ENCODE measurements around the gene CELF4. TPM values are rescaled to one million over a fixed set of nuclear protein-coding genes. Genes with fewer than 3 reads are reported as not detected.

CELF4 gene
- total and polyA plus RNA-seq, 10 of the 15 experiments (the other 5 are each of a cell fraction or from before 2014, with no cell fraction given), result 0.03 to 0.32 TPM; not detected in 8

GRCh38 chr18:37574113-37574512 lies 8.5 kb upstream of the CELF4 start (continued):
- no peak for TF ChIP-seq ATF2 (IDR thresholded peaks at IDR 0.05; ENCODE audit: low read length)
- no peak for TF ChIP-seq RBBP5 (conservative IDR thresholded peaks at IDR 0.05)
- no peak for TF ChIP-seq MAX (IDR thresholded peaks at IDR 0.05; ENCODE audit: low read depth, low read length)
- no peak for TF ChIP-seq RFX5 (IDR thresholded peaks at IDR 0.05; ENCODE audit: low read depth, low read length)
- no peak for TF ChIP-seq RELA (IDR thresholded peaks at IDR 0.05; ENCODE audit: borderline replicate concordance, partially characterized antibody)
- no peak for TF ChIP-seq SMC3 (IDR thresholded peaks at IDR 0.05; ENCODE audit: borderline replicate concordance, low read length)
- TF ChIP-seq NFYB (IDR thresholded peaks at IDR 0.05; ENCODE audit: insufficient read depth, low read depth, low read length), result no peak
- no peak for TF ChIP-seq SPI1 (IDR thresholded peaks at IDR 0.05; ENCODE audit: borderline replicate concordance, insufficient read depth, low read depth, low read length)
- TF ChIP-seq MEF2A (IDR thresholded peaks at IDR 0.05; ENCODE audit: insufficient read depth, low read depth, low read length), result no peak
- no peak for TF ChIP-seq ZBTB40 (IDR thresholded peaks at IDR 0.05; ENCODE audit: borderline replicate concordance)

Measured in GM12878 (cell line).